Duodenal mucosa (tissue), 2 donors: ENCODE results near the gene BOK.

Source experiments
- H3K27ac ChIP-seq: one replicate; pipeline ENCODE4 v1.7.0; 2013; ENCODE audit warnings: low read depth, low read length
- H3K27me3 ChIP-seq, 2 donors: one replicate each; pipeline ENCODE4 v1.7.0; 2013; ENCODE audit warnings: low read length in 2 of 2, control low read depth in 1 of 2; ENCODE audit not compliant: insufficient read depth in 2 of 2, control insufficient read depth in 1 of 2
- H3K36me3 ChIP-seq, 2 donors: one replicate each; pipeline ENCODE4 v1.7.0; 2013; ENCODE audit warnings: low read length in 2 of 2, control low read depth in 1 of 2; ENCODE audit not compliant: insufficient read depth in 2 of 2, control insufficient read depth in 1 of 2
- H3K4me1 ChIP-seq, 2 donors: one replicate each; pipeline ENCODE4 v1.7.0; 2013; ENCODE audit warnings: low read length in 2 of 2, control low read depth in 1 of 2; ENCODE audit not compliant: insufficient read depth in 2 of 2, control insufficient read depth in 1 of 2
- H3K4me3 ChIP-seq, 2 donors: one replicate each; pipeline ENCODE4 v1.7.0; 2013; ENCODE audit warnings: low read length in 2 of 2, low read depth in 1 of 2
- H3K9ac ChIP-seq, 2 donors: one replicate each; pipeline ENCODE4 v1.7.0; 2013; ENCODE audit warnings: low read length in 2 of 2, low read depth in 1 of 2
- H3K9me3 ChIP-seq, 2 donors: one replicate each; pipeline ENCODE4 v1.7.0; 2013; ENCODE audit warnings: low read length in 2 of 2, control low read depth in 1 of 2; ENCODE audit not compliant: control insufficient read depth in 1 of 2

The BOK gene

GRCh38 chr2:241546771-241547498 is 11.6 kb upstream of the BOK start:
- Histone ChIP-seq H3K27ac (no peak overlapping the region), H3K9ac (no peak overlapping the region), H3K27me3 (peaks cover 21% of the 10 kb centered on the region in 2 donors), H3K9me3 (no peaks in the 10 kb centered on the region), H3K4me1 (peaks cover 5 to 7% of the 10 kb centered on the region in 2 donors), H3K4me3 (no peak overlapping the region), H3K36me3 (no peaks in the 10 kb centered on the region)

- H3K27ac ChIP-seq = no peak overlapping the region
- peaks cover 21% of the 10 kb centered on the region in 2 donors for H3K27me3 ChIP-seq
- H3K36me3 ChIP-seq = no peaks in the 10 kb centered on the region
- no peaks in the 10 kb centered on the region for H3K9me3 ChIP-seq
- H3K4me1 ChIP-seq = peaks cover 5 to 7% of the 10 kb centered on the region in 2 donors
- H3K4me3 ChIP-seq = no peak overlapping the region
- no peak overlapping the region for H3K9ac ChIP-seq
Observed at GRCh38 chr2:241547781-241548450, 10.6 kb upstream of the BOK start.

- no peak overlapping the region for H3K4me3 ChIP-seq
- no peak overlapping the region for H3K27ac ChIP-seq
- no peak overlapping the region for H3K9ac ChIP-seq
- H3K36me3 ChIP-seq = no peaks in the 10 kb centered on the region
- H3K9me3 ChIP-seq = no peaks in the 10 kb centered on the region
- H3K4me1 ChIP-seq = peaks cover 5 to 7% of the 10 kb centered on the region in 2 donors
- H3K27me3 ChIP-seq = peaks cover 21% of the 10 kb centered on the region in 2 donors
Observed at GRCh38 chr2:241548451-241548835, 10.1 kb upstream of the BOK start.

- Histone ChIP-seq H3K4me1 (peaks cover 0 to 7% of the 10 kb centered on the region in 2 donors), H3K36me3 (no peaks in the 10 kb centered on the region), H3K27ac (no peak overlapping the region), H3K27me3 (peaks cover 14 to 20% of the 10 kb centered on the region in 2 donors), H3K4me3 (no peak overlapping the region), H3K9ac (no peak overlapping the region), H3K9me3 (no peaks in the 10 kb centered on the region)
Observed at GRCh38 chr2:241550616-241551580, 7.6 kb upstream of the BOK start.

- Histone ChIP-seq H3K27me3 (peaks cover 7 to 14% of the 10 kb centered on the region in 2 donors), H3K9ac (no peak overlapping the region), H3K4me1 (peaks cover 0 to 7% of the 10 kb centered on the region in 2 donors), H3K9me3 (no peaks in the 10 kb centered on the region), H3K36me3 (no peaks in the 10 kb centered on the region), H3K27ac (no peak overlapping the region), H3K4me3 (no peak overlapping the region)
Observed at GRCh38 chr2:241551599-241551997, 6.9 kb upstream of the BOK start.

- Histone ChIP-seq H3K9ac (no peak overlapping the region), H3K36me3 (no peaks in the 10 kb centered on the region), H3K27me3 (peaks cover 3 to 9% of the 10 kb centered on the region in 2 donors), H3K4me3 (no peak overlapping the region), H3K27ac (no peak overlapping the region), H3K4me1 (peaks cover 0 to 7% of the 10 kb centered on the region in 2 donors), H3K9me3 (no peaks in the 10 kb centered on the region)
Observed at GRCh38 chr2:241551998-241552737, 6.4 kb upstream of the BOK start.

GRCh38 chr2:241553512-241553830 is 5.1 kb upstream of the BOK start:
- no peak overlapping the region for H3K4me3 ChIP-seq
- peaks cover 0 to 7% of the 10 kb centered on the region in 2 donors for H3K4me1 ChIP-seq
- H3K9ac ChIP-seq = no peak overlapping the region
- no peaks in the 10 kb centered on the region for H3K9me3 ChIP-seq
- H3K36me3 ChIP-seq = no peaks in the 10 kb centered on the region
- H3K27ac ChIP-seq = no peak overlapping the region
- peaks cover 0 to under 1% of the 10 kb centered on the region in 2 donors for H3K27me3 ChIP-seq

GRCh38 chr2:241553981-241554380 is 4.6 kb upstream of the BOK start:
- Histone ChIP-seq H3K9ac (no peak overlapping the region), H3K36me3 (no peaks in the 10 kb centered on the region), H3K9me3 (no peaks in the 10 kb centered on the region), H3K27ac (no peak overlapping the region), H3K27me3 (no peaks in the 10 kb centered on the region), H3K4me3 (no peak overlapping the region), H3K4me1 (peaks cover 0 to 7% of the 10 kb centered on the region in 2 donors)

GRCh38 chr2:241554610-241555322 is 3.8 kb upstream of the BOK start:
- H3K9me3 ChIP-seq = no peaks in the 10 kb centered on the region
- no peak overlapping the region for H3K27ac ChIP-seq
- H3K4me3 ChIP-seq = no peak overlapping the region
- peaks cover 2 to 9% of the 10 kb centered on the region in 2 donors for H3K4me1 ChIP-seq
- H3K9ac ChIP-seq = no peak overlapping the region
- peaks cover 0 to 3% of the 10 kb centered on the region in 2 donors for H3K27me3 ChIP-seq
- no peaks in the 10 kb centered on the region for H3K36me3 ChIP-seq
